DMS153 (cell line): Measurements from ENCODE around the gene MRPL53.
"Not testable (repeated sequence)": the region's sequence is repeated elsewhere in the genome, so short reads cannot be mapped to it uniquely, and the experiment has no call there.

ENCODE experiments used
- DNase-seq: peaks from one replicate; lab custom pipeline; 2025; lab: John Stamatoyannopoulos, UW

Gene MRPL53

GRCh38 chr2:74481961-74482800, 9.7 kb upstream of the MRPL53 start:
- DNase-seq = no peak

DNA sequence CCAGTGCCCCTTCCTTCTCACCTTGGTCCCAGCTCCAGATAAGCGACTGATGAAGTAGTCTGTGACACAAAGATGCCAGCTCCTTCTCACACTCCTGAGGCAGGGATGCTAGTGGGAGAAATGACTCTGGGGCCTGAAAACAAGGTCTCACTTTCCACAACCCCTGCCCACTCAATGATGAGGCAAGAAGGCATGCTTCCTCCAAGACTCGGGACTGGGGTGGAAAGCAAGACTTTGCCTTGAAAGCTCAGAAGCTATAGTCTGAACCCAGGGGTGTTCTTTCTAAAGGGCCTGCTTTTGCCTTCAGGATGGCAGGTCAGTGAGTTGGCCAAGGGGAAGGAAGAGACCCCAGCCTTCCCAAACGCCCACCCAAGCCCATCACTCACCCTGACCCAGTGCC, 9.0 kb upstream of the MRPL53 start:
- no peak for DNase-seq

DNA sequence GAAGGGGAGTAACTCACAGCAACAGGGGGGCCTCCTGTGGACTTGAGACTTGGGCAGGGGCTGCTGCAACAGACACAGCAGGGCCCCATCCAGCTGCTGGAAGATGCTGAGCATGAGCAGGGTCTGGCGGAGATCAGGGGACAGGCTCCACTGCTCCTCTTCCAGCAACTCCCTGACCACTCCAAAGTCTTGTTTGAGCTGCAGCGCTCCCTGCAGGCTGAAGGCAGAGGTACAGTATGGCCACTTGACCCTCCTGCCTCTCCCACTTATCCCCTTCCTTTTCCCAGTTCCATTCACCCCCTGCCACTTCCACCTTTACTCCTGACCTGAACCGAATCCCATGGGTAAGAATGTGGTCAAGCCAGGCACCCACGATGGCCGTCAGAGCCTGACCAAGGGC, 2.4 kb upstream of the MRPL53 start:
- DNase-seq = no peak

DNA sequence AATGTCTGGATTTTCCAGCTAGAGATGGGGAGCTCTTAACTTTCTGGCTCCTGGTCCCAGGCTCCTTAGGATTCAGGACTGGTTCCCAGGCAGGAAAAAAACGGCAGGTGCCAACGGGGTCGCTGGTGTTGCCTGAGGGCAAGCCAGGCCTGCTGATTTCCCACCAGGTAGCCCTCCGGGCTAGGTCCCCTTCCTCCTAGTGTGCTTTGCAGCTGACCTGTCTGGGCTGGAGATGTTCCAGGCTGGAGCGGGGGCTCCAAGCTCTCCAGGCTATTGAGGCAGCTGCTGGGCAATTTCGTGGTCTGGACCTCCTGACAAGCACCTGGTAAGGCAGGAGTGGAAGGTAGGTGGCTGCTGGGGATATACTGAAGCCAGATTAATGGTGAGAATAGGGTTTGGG, 2.0 kb upstream of the MRPL53 start:
- no peak for DNase-seq

DNA sequence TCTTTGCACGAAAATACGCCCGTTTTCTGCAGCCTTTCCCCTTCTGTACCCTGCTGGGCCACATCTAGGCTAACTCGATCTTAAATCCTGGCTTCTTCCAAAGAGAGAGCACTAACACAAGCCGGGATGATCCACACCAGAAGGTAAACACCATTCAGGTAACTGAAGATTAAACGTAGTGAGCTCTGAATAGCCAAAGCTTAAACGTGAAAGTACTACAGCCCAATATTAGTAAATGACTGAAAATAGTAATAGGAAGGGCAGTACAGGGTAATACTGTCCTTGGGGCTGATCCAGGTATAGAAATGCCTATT, 422 bp upstream of the MRPL53 start:
- no peak for DNase-seq

GRCh38 chr2:74471332-74472065, 981 bp downstream of the MRPL53 start:
- no peak for DNase-seq

- DNase-seq = not testable (repeated sequence)
Observed at GRCh38 chr2:74470742-74471141, 1.7 kb downstream of the MRPL53 start.

- no peak for DNase-seq
Observed at GRCh38 chr2:74464406-74464805, 8.1 kb downstream of the MRPL53 start.

- DNase-seq = no peak
Observed at GRCh38 chr2:74462786-74463105, 9.7 kb downstream of the MRPL53 start.

- no peak for DNase-seq
Observed at GRCh38 chr2:74462054-74462785, 10.3 kb downstream of the MRPL53 start.

GRCh38 chr2:74461187-74462053, 11.1 kb downstream of the MRPL53 start:
- DNase-seq = no peak

- DNase-seq = not testable (repeated sequence)
Observed at GRCh38 chr2:74460187-74460586, 12.3 kb downstream of the MRPL53 start.

DNA sequence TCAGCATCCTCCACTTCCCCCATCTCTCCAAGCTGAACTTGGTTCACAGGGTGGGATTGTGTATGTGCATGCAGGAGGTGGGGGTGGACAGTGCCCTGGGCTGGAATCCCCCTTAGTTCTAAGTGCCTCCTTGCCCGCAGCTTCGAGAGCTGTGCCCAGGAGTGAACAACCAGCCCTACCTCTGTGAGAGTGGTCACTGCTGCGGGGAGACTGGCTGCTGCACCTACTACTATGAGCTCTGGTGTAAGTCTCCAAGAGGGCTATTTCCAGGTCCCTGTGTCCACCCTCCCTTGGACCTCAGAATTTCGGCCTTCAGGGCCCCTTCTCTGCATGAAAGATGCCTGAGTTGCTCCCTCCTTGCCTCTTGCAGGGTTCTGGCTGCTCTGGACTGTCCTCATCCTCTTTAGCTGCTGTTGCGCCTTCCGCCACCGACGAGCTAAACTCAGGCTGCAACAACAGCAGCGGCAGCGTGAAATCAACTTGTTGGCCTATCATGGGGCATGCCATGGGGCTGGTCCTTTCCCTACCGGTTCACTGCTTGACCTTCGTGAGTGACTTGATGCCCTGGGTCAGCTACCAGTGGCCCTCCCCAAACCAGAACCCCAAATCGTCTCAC, 12.9 kb downstream of the MRPL53 start:
- not testable (repeated sequence) for DNase-seq

DNA sequence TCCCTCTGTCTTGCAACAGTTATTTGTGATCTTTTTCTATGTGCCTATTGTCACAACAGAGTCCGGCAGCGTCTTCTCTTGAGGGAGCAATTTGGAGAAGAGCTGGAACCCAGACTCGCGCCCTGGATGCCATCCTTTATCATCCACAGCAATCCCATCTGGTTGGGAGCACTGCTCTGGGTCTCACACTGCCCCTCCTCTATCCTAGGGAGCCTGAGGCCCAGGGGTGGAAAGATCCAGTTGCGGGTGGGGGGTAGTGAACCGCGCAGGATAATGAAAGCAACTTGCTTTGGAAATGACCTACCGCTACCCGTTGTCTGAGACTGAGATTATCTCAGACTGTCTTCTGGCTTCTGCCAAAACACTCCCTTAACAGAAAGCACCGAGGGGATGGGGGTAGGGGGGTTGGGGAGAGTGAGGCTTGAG, 13.5 kb downstream of the MRPL53 start:
- no peak for DNase-seq

GRCh38 chr2:74458132-74458937, 14.1 kb downstream of the MRPL53 start, which contains the start of gene WBP1:
WBP1 (plus strand) TSS chr2:74458438; CDS start chr2:74458603, 165 bp downstream.
- DNase-seq = peak; percentile 100

DNA sequence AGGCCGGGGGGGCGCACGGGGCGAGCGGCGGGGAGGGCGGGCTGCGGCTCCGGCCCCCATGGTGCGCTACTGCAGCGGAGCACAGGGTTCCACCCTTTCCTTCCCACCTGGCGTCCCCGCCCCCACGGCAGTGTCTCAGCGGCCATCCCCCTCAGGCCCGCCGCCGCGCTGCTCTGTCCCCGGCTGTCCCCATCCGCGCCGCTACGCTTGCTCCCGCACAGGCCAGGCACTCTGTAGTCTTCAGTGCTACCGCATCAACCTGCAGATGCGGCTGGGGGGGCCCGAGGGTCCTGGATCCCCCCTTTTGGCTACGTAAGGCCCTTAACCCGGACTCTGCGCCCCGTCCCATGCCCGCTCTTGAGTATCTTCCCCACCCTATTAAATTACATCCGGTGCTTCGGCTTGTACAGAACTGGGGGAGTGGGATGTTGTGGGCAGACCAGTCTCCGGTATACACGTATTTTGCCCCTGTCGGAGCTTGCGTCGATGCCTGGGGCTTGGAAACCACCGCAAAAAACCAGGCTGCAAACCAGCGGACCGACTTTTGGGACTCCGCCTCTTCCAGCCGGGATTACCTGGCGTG, 14.8 kb downstream of the MRPL53 start:
- DNase-seq = peak; percentile 48

- DNase-seq = no peak
Observed at GRCh38 chr2:74457129-74457548, 15.3 kb downstream of the MRPL53 start.

DNA sequence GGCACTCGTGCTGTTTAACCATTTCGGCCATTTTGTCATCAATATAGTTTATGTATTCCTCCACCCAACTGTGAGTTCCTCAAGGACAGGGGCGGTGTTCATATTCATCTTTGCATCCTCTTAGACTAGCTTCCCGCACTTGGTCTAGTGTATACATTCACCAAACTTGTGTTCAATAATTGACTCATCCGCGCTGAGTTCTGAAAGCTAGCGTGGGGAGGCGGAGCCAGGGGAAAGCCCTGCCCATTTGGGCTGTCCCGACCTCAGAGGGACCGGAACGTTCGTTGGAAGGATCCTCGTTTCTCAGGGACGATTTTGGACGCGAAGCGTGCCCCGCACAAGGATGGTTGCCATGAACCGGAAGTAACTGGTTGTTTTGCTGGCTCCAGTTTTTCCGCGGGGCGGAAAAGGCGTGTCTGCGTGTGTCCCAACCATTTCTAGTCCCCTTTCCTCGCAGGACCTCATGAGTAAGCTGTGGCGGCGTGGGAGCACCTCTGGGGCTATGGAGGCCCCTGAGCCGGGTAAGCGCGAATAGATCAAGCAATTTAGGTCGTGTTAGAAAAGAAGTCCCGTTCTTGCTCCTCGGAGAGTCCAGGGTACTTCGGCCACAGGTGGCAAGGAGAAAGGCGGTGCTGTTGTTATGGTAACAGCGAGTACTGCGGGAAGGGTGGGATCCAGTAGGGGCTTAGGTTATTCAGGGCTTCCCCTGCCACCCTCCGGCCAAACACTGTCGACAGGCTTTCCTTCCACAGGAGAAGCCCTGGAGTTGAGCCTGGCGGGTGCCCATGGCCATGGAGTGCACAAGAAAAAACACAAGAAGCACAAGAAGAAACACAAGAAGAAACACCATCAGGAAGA, 17.6 kb downstream of the MRPL53 start, which contains the start of gene INO80B:
TSS of gene INO80B (plus strand) at position 434 of the 858 bp plus-strand sequence. CDS start at position 464, 30 bp downstream.
- peak; percentile 93 for DNase-seq
